GM21423 (cell line): ENCODE data around the gene PBXIP1.

ENCODE experiments used
- ATAC-seq: cut with Tn5 transposase; IDR thresholded peaks from one replicate; pipeline ENCODE4 v1.9.1; 2021; ENCODE audit warnings: mild to moderate bottlenecking, moderate library complexity; ENCODE audit not compliant: unreplicated experiment

PBXIP1 gene

GRCh38 chr1:154958681-154959425 is 3.0 kb upstream of the PBXIP1 start:
- ATAC-seq: no peak

GRCh38 chr1:154958036-154958435 is 2.1 kb upstream of the PBXIP1 start:
- no peak for ATAC-seq

- ATAC-seq: no peak
Observed at GRCh38 chr1:154957091-154957657, 1.3 kb upstream of the PBXIP1 start.

- ATAC-seq: no peak
Observed at GRCh38 chr1:154956544-154956941, 644 bp upstream of the PBXIP1 start.

- ATAC-seq: peak; percentile 40
Observed at GRCh38 chr1:154955039-154955717, 721 bp downstream of the PBXIP1 start.

- no peak for ATAC-seq
Observed at GRCh38 chr1:154954541-154954940, 1.4 kb downstream of the PBXIP1 start.

- no peak for ATAC-seq
Observed at GRCh38 chr1:154953611-154954038, 2.3 kb downstream of the PBXIP1 start.

- no peak for ATAC-seq
Observed at GRCh38 chr1:154952664-154953063, 3.2 kb downstream of the PBXIP1 start.

- ATAC-seq: no peak
Observed at GRCh38 chr1:154951901-154952657, 3.8 kb downstream of the PBXIP1 start.

GRCh38 chr1:154948079-154948478 is 7.8 kb downstream of the PBXIP1 start:
- ATAC-seq: no peak

GRCh38 chr1:154945962-154946850 is 9.7 kb downstream of the PBXIP1 start:
- no peak for ATAC-seq

- no peak for ATAC-seq
Observed at GRCh38 chr1:154945160-154945961, 10.5 kb downstream of the PBXIP1 start.

- no peak for ATAC-seq
Observed at GRCh38 chr1:154944401-154945159, 11.3 kb downstream of the PBXIP1 start.

GRCh38 chr1:154943649-154944400 is 12.1 kb downstream of the PBXIP1 start:
- ATAC-seq: no peak

- no peak for ATAC-seq
Observed at GRCh38 chr1:154941333-154942013, 14.4 kb downstream of the PBXIP1 start.

- no peak for ATAC-seq
Observed at GRCh38 chr1:154940651-154941194, 15.2 kb downstream of the PBXIP1 start.

GRCh38 chr1:154940213-154940560 is 15.7 kb downstream of the PBXIP1 start:
- ATAC-seq: no peak
